CD4-positive, alpha-beta T cell (primary cell): ENCODE measurements around the gene TRMT61A. TPM values are rescaled to one million over a fixed set of nuclear protein-coding genes. Genes with fewer than 3 reads are reported as not detected.

ENCODE experiments used
- ATAC-seq: fragments of 200-7000 bp; cut with Tn5 transposase; one replicate; pipeline ENCODE4 v1.10.0; 2022; ENCODE audit warnings: mild to moderate bottlenecking; ENCODE audit not compliant: poor library complexity
- CTCF ChIA-PET: fragments of 350-600 bp; sonication (Branson Sonifier 250); formaldehyde crosslinking; loops from one replicate; lab custom pipeline; 2021; ENCODE audit warnings: antibody characterized with exemption, inconsistent platforms; lab: Charles Lee
- POLR2A ChIA-PET: fragments of 350-600 bp; sonication (Branson Sonifier 250); formaldehyde crosslinking; loops from one replicate; lab custom pipeline; 2021; ENCODE audit warnings: antibody characterized with exemption, inconsistent platforms; lab: Charles Lee
- DNase-seq, 14 experiments: peaks; one replicate each; pipeline ENCODE4 v3.0.0-alpha.2; 2013 to 2020; ENCODE audit warnings: mixed read lengths in 2 of 14
- H3K27ac ChIP-seq, 2 donors: one replicate each; pipeline versions ENCODE4 v1.5.1 to v1.7.0; 2013; ENCODE audit warnings: low read length in 2 of 2, low read depth in 1 of 2, mild to moderate bottlenecking in 1 of 2
- H3K27me3 ChIP-seq, 2 experiments: 1 replicate in 1 of 2; 2 replicates in 1 of 2; pipeline versions ENCODE4 v1.6.1 to v1.7.0; 2013; ENCODE audit warnings: low read length in 2 of 2, control low read depth in 1 of 2, mild to moderate bottlenecking in 1 of 2, moderate library complexity in 1 of 2; ENCODE audit not compliant: insufficient read depth in 2 of 2, control insufficient read depth in 1 of 2
- H3K36me3 ChIP-seq: one replicate; pipeline ENCODE4 v1.6.1; 2013; ENCODE audit warnings: low read length, control low read depth; ENCODE audit not compliant: insufficient read depth
- H3K4me1 ChIP-seq: one replicate; pipeline ENCODE4 v1.6.1; 2013; ENCODE audit warnings: low read length, control low read depth; ENCODE audit not compliant: insufficient read depth
- H3K4me3 ChIP-seq: one replicate; pipeline ENCODE4 v1.5.1; 2013; ENCODE audit warnings: mild to moderate bottlenecking, low read length, moderate library complexity
- H3K9me3 ChIP-seq, 2 experiments: 1 replicate in 1 of 2; 2 replicates in 1 of 2; pipeline versions ENCODE4 v1.6.1 to v1.7.0; 2013; ENCODE audit warnings: low read length in 2 of 2, mild to moderate bottlenecking in 2 of 2, control low read depth in 1 of 2, moderate library complexity in 1 of 2; ENCODE audit not compliant: control insufficient read depth in 1 of 2, insufficient read depth in 1 of 2
- H3K27ac Mint-ChIP-seq: one replicate; pipeline ENCODE4 v1.8.0; 2020; ENCODE audit warnings: mixed read lengths
- H3K27me3 Mint-ChIP-seq: one replicate; pipeline ENCODE4 v1.8.0; 2021; ENCODE audit warnings: mixed read lengths
- H3K36me3 Mint-ChIP-seq: one replicate; pipeline ENCODE4 v1.8.0; 2021; ENCODE audit warnings: low read depth, mixed read lengths
- H3K4me1 Mint-ChIP-seq: one replicate; pipeline ENCODE4 v1.8.0; 2021; ENCODE audit warnings: low read depth, mixed read lengths
- H3K4me3 Mint-ChIP-seq: one replicate; pipeline ENCODE4 v1.8.0; 2020; ENCODE audit warnings: mild to moderate bottlenecking, mixed read lengths
- H3K9me3 Mint-ChIP-seq: one replicate; pipeline ENCODE4 v1.8.0; 2020; ENCODE audit warnings: mixed read lengths
- CTCF ChIP-seq: fragments of 200-600 bp; IDR thresholded peaks from one replicate; pipeline ENCODE4 v1.8.0; 2022; ENCODE audit warnings: antibody characterized with exemption, mild to moderate bottlenecking
- intact Hi-C, 2 experiments: fragments of 100-400 bp; cut with DNase I in 1 of 2; cut with micrococcal nuclease in 1 of 2; formaldehyde crosslinking; loops; one replicate each; pipeline versions ENCODE4 v1.15.1 to v1.9.0; 2023 to 2025; cut with DNase I, micrococcal nuclease
- total RNA-seq, 174 experiments: library from RNA in 2 of 174; stranded (reverse) in 2 of 174; gene quantifications; one replicate each; pipeline ENCODE4 v1.2.3 and lab custom pipeline; 2021 to 2026

The TRMT61A gene
- total RNA-seq, 2 experiments from 2014 or later, result 9.2 to 9.8 TPM

GRCh38 chr14:103530831-103531230 is 1.8 kb downstream of the TRMT61A start:
- peaks cover 8% of the 10 kb centered on the region for H3K36me3 Mint-ChIP-seq
- intact Hi-C loops, result no loop called here
- H3K27me3 Mint-ChIP-seq, result no peaks in the 10 kb centered on the region
- ChIA-PET POLR2A (interaction anchor here (1.4 to 2.5 kb wide), 2 partner anchors 10 to 31 kb away, joined by 3 to 17 read pairs; partner anchors contain the start of genes BAG5 and COA8), CTCF (interaction anchor here (1.8 kb wide), 1 partner anchor 12 kb away, joined by 7 read pairs; no protein-coding TSS in a partner anchor)
- peak overlapping the region; percentile 96 for H3K4me3 Mint-ChIP-seq
- no peak overlapping the region for H3K27ac ChIP-seq
- no peaks in the 10 kb centered on the region for H3K9me3 ChIP-seq
- no peak for DNase-seq
- H3K9me3 Mint-ChIP-seq, result no peaks in the 10 kb centered on the region
- peaks cover 45% of the 10 kb centered on the region for H3K4me1 ChIP-seq
- H3K4me3 ChIP-seq, result no peak overlapping the region
- H3K36me3 ChIP-seq, result peaks cover 19% of the 10 kb centered on the region
- H3K27me3 ChIP-seq, result no peaks in the 10 kb centered on the region
- no peak for TF ChIP-seq CTCF
- H3K4me1 Mint-ChIP-seq, result peaks cover 36% of the 10 kb centered on the region
- ATAC-seq, result no peak
- H3K27ac Mint-ChIP-seq, result peak overlapping the region; percentile 92

GRCh38 chr14:103531421-103532215 is 2.6 kb downstream of the TRMT61A start:
- H3K36me3 Mint-ChIP-seq, result peaks cover 8% of the 10 kb centered on the region
- Histone ChIP-seq H3K9me3 (no peaks in the 10 kb centered on the region), H3K27me3 (no peaks in the 10 kb centered on the region), H3K36me3 (peaks cover 19% of the 10 kb centered on the region), H3K4me3 (no peak overlapping the region), H3K27ac (no peak overlapping the region), H3K4me1 (peaks cover 45% of the 10 kb centered on the region)
- no peak for TF ChIP-seq CTCF
- H3K9me3 Mint-ChIP-seq, result no peaks in the 10 kb centered on the region
- H3K4me3 Mint-ChIP-seq, result peak overlapping the region; percentile 45
- peak overlapping the region; percentile 44 for H3K27ac Mint-ChIP-seq
- no peaks in the 10 kb centered on the region for H3K27me3 Mint-ChIP-seq
- peaks cover 36% of the 10 kb centered on the region for H3K4me1 Mint-ChIP-seq
- POLR2A ChIA-PET, result interaction anchor here (1.4 kb wide), 1 partner anchor 10 kb away, joined by 3 read pairs; no protein-coding TSS in a partner anchor
- DNase-seq, result no peak
- no peak for ATAC-seq
- intact Hi-C loops, result no loop called here
- CTCF ChIA-PET, result no interaction called here

- Histone ChIP-seq H3K27ac (no peak overlapping the region), H3K4me3 (no peak overlapping the region), H3K27me3 (no peaks in the 10 kb centered on the region), H3K4me1 (peaks cover 39% of the 10 kb centered on the region), H3K36me3 (peaks cover 19% of the 10 kb centered on the region), H3K9me3 (no peaks in the 10 kb centered on the region)
- DNase-seq (no peak), ATAC-seq (no peak)
- Mint-ChIP-seq H3K9me3 (no peaks in the 10 kb centered on the region), H3K27me3 (no peaks in the 10 kb centered on the region), H3K4me3 (no peak overlapping the region), H3K4me1 (peaks cover 31% of the 10 kb centered on the region), H3K36me3 (peaks cover 8% of the 10 kb centered on the region), H3K27ac (no peak overlapping the region)
- POLR2A ChIA-PET, result no interaction called here
- no peak for TF ChIP-seq CTCF
- intact Hi-C loops, result no loop called here
- CTCF ChIA-PET, result interaction anchor here (0.6 to 1.7 kb wide), 2 partner anchors 14 to 39 kb away, joined by 4 to 5 read pairs; no protein-coding TSS in a partner anchor
These were observed 3.5 kb downstream of the TRMT61A start for GRCh38 chr14:103532216-103533136.
